Glutamatergic neuron (in vitro differentiated cells): ENCODE data around the gene SMIM23. TPM values are rescaled to one million over a fixed set of nuclear protein-coding genes. Genes with fewer than 3 reads are reported as not detected.

ENCODE experiments used
- DNase-seq: peaks from one replicate; pipeline ENCODE4 v3.0.0; 2022
- H3K27ac Mint-ChIP-seq: one replicate; pipeline ENCODE4 v1.8.0; 2020; ENCODE audit warnings: mild to moderate bottlenecking, mixed read lengths, inconsistent platforms; ENCODE audit not compliant: unreplicated experiment
- H3K27me3 Mint-ChIP-seq: one replicate; pipeline ENCODE4 v1.8.0; 2020; ENCODE audit warnings: mild to moderate bottlenecking, moderate library complexity, mixed read lengths, inconsistent platforms; ENCODE audit not compliant: unreplicated experiment
- H3K36me3 Mint-ChIP-seq: one replicate; pipeline ENCODE4 v1.8.0; 2020; ENCODE audit warnings: mild to moderate bottlenecking, mixed read lengths, inconsistent platforms; ENCODE audit not compliant: unreplicated experiment
- H3K4me1 Mint-ChIP-seq: one replicate; pipeline ENCODE4 v1.8.0; 2020; ENCODE audit warnings: mild to moderate bottlenecking, low read depth, mixed read lengths, inconsistent platforms; ENCODE audit not compliant: unreplicated experiment
- H3K4me3 Mint-ChIP-seq: one replicate; pipeline ENCODE4 v1.8.0; 2020; ENCODE audit warnings: mild to moderate bottlenecking, mixed read lengths, inconsistent platforms; ENCODE audit not compliant: unreplicated experiment
- H3K9me3 Mint-ChIP-seq: one replicate; pipeline ENCODE4 v1.8.0; 2020; ENCODE audit warnings: mild to moderate bottlenecking, moderate library complexity, mixed read lengths, inconsistent platforms; ENCODE audit not compliant: unreplicated experiment
- CTCF ChIP-seq: fragments of 200-600 bp; sonication (generic); IDR thresholded peaks from one replicate; pipeline ENCODE4 v1.5.0; 2021; ENCODE audit not compliant: partially characterized antibody, unreplicated experiment
- total RNA-seq: library from RNA; stranded (reverse); fragmentation: NEBNext Ultra II Directional; extraction: Animal tissue kit (Norgen Biotek cat#: 25700); gene quantifications from one replicate; pipeline ENCODE4 v1.2.1, GENCODE V29; 2021; ENCODE audit not compliant: unreplicated experiment

Gene SMIM23
- total RNA-seq, 1 donor from 2014 or later = not detected

DNA sequence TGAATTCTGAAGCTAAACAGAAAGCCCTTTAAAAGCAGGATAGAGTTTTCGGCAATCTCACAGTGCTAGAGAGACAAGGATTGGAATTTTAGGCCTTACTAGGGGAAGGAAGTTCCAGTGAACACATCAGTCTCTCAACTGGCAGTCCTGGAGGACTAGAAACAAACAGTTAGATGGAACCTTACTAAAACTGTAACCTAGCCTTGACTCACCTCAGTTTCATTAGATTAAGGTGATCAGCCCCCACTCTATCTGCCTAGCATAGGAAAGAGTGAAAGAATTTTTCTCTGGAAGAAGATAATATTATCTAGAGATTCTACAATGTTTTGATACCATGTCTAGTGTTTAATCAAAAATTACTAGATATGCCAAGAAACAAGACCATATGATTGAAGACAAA, 25.8 kb upstream of the SMIM23 start:
- Mint-ChIP-seq H3K27me3 (peaks cover 3% of the 10 kb centered on the region), H3K4me1 (peaks cover 6% of the 10 kb centered on the region), H3K4me3 (no peak overlapping the region), H3K9me3 (no peaks in the 10 kb centered on the region), H3K36me3 (peaks cover 6% of the 10 kb centered on the region), H3K27ac (no peak overlapping the region)
- no peak for TF ChIP-seq CTCF
- DNase-seq = no peak

- H3K4me3 Mint-ChIP-seq = no peak overlapping the region
- peaks cover 7% of the 10 kb centered on the region for H3K4me1 Mint-ChIP-seq
- DNase-seq = no peak
- peaks cover 4% of the 10 kb centered on the region for H3K27me3 Mint-ChIP-seq
- H3K36me3 Mint-ChIP-seq = peaks cover 19% of the 10 kb centered on the region
- no peak for TF ChIP-seq CTCF
- peaks cover 3% of the 10 kb centered on the region for H3K9me3 Mint-ChIP-seq
- no peak overlapping the region for H3K27ac Mint-ChIP-seq
These were observed 23.5 kb upstream of the SMIM23 start for GRCh38 chr5:171762021-171762608.

GRCh38 chr5:171762903-171763302, 22.7 kb upstream of the SMIM23 start:
- peaks cover 26% of the 10 kb centered on the region for H3K36me3 Mint-ChIP-seq
- no peak for TF ChIP-seq CTCF
- DNase-seq = no peak
- peaks cover 4% of the 10 kb centered on the region for H3K27me3 Mint-ChIP-seq
- H3K4me3 Mint-ChIP-seq = no peak overlapping the region
- H3K4me1 Mint-ChIP-seq = peaks cover 7% of the 10 kb centered on the region
- H3K27ac Mint-ChIP-seq = no peak overlapping the region
- peaks cover 3% of the 10 kb centered on the region for H3K9me3 Mint-ChIP-seq

GRCh38 chr5:171764265-171764664, 21.4 kb upstream of the SMIM23 start:
- no peak overlapping the region for H3K4me3 Mint-ChIP-seq
- H3K36me3 Mint-ChIP-seq = peaks cover 26% of the 10 kb centered on the region
- H3K27ac Mint-ChIP-seq = no peak overlapping the region
- H3K4me1 Mint-ChIP-seq = peaks cover 7% of the 10 kb centered on the region
- no peak for TF ChIP-seq CTCF
- DNase-seq = no peak
- peaks cover 4% of the 10 kb centered on the region for H3K27me3 Mint-ChIP-seq
- peaks cover 3% of the 10 kb centered on the region for H3K9me3 Mint-ChIP-seq

- peaks cover 26% of the 10 kb centered on the region for H3K36me3 Mint-ChIP-seq
- TF ChIP-seq CTCF = no peak
- H3K4me1 Mint-ChIP-seq = peaks cover 7% of the 10 kb centered on the region
- H3K27ac Mint-ChIP-seq = no peak overlapping the region
- H3K9me3 Mint-ChIP-seq = peaks cover 5% of the 10 kb centered on the region
- no peak for DNase-seq
- H3K4me3 Mint-ChIP-seq = no peak overlapping the region
- peaks cover 4% of the 10 kb centered on the region for H3K27me3 Mint-ChIP-seq
These were observed 18.7 kb upstream of the SMIM23 start for GRCh38 chr5:171766875-171767274.
